Inflammatory macrophage treated with lipopolysaccharide for 4 hours (primary cell): ENCODE measurements around the gene WASF3.

ENCODE experiments used
- DNase-seq: peaks from one replicate; pipeline ENCODE4 v3.0.0-alpha.2; 2020

Gene WASF3

GRCh38 chr13:26646603-26647002 is 89.1 kb downstream of the WASF3 start:
- DNase-seq: no peak

- DNase-seq: no peak
These were observed 93.8 kb downstream of the WASF3 start for GRCh38 chr13:26651234-26651633.

- no peak for DNase-seq
These were observed 95.8 kb downstream of the WASF3 start for GRCh38 chr13:26653310-26653709.

GRCh38 chr13:26653842-26654241 is 96.4 kb downstream of the WASF3 start:
- no peak for DNase-seq

GRCh38 chr13:26656919-26657318 is 99.4 kb downstream of the WASF3 start:
- no peak for DNase-seq

- no peak for DNase-seq
These were observed 101.2 kb downstream of the WASF3 start for GRCh38 chr13:26658448-26659385.

DNA sequence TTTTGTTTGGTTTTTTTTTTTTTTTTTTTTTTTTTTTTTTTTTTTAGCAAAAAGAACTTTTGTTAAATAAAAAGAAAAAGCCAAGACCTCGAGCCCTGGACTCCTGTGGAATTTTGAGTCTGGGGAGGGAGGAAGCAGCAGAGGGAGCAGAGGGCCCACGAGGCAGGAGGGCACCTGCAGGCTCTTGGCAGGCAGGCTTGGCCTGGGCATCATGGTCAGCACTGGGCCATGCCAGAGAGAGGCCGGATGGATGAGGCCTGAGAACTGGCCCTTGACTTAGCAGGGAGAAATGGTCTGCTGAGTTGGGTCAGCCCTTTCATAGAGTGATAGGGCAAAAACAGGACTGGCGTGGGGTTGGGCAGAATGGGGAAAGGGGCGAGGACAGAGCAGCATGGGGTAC is 102.7 kb downstream of the WASF3 start:
- no peak for DNase-seq

DNA sequence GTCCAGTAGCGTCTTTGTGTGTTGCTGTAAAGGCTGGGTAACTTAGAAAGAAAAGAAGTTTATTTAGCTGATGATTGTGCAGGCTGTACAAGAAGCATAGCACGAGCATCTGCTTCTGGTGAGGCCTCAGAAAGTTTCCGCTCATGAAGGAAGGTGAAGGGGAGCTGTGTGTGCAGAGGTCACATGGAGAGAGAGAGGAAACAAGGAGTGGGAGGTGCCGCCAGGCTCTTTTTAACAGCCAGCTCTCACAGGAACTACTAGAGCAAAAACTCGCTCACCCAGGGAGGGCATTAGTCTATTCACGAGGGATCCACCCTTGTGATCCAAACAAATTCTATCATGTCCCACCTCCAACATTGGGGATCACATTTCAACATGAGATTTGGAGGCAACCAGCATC is 103.3 kb downstream of the WASF3 start:
- DNase-seq: no peak

- no peak for DNase-seq
These were observed 106.3 kb downstream of the WASF3 start for GRCh38 chr13:26663791-26664190.

GRCh38 chr13:26664286-26664685 is 106.8 kb downstream of the WASF3 start:
- no peak for DNase-seq

DNA sequence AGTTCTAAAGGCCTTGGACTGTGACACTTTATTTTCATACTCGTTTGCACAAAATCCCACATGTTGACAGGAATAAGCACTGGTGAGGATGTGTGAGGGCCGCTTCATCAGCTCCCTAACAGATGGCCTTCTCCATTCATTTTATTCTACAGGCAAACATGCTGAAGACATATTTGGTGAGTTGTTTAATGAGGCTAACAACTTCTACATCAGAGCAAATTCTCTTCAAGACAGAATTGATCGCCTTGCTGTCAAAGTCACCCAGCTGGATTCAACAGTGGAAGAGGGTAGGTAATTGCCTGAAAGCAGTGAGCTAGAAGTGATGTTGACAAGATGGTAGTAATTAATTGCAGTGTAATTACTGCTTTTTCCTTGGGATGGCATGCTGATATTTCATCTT is 107.4 kb downstream of the WASF3 start:
- no peak for DNase-seq

DNA sequence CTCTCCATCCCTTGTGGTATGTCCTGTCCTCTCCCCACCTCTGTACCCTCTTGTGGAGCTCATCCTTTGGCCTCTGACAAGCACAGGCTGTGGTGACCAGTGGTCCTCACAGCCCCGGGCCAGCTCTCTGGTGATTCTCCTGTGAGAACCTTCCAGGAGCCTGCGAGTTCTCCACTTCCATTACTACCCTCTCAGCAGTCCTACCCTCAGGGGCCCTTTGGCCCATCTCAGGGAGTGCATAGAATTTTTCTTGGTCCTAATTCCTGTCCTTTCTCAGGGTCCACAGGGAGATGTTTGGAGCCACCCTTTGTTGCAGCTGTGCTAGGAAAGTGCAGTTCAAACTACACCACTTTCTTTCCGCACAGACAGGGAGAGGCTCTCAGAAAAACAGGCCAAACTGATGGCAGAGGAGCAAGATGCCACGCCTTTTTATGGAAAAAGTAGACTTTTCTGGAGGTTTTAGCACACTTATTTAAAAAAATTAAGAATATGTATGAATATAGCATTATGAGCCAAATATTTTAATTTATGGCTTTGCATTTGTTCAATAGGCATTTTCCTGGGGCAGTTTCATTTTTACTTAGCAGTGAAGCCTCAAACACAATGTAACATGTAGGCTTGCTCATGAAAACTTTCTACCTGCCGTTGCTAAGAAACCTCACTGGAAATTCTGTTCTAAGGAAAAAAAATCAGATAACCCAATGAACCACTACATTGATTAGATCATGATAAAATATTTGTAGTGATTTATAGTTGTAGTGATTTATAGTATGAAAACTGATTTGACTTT is 111.1 kb downstream of the WASF3 start:
- DNase-seq: no peak

DNA sequence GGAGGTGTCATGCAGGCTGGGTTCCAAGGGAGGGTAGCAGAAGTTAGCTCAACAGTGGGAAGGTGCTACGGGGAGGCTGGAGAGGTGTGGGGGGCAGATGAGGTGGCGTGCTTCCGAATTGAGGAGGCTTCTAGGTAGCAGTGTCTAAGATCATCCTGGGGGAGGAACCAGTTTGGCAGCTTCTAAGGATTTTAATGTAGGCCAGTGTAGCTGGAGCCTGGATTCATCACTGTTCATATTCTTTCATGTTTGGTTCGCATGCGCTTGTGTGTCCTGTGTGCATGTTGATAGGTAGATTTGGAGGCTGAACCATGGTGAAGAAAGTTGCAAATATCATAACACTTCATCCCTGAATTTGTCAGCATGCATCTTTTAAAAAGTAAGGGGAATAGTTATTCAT is 116.4 kb downstream of the WASF3 start:
- DNase-seq: no peak

DNA sequence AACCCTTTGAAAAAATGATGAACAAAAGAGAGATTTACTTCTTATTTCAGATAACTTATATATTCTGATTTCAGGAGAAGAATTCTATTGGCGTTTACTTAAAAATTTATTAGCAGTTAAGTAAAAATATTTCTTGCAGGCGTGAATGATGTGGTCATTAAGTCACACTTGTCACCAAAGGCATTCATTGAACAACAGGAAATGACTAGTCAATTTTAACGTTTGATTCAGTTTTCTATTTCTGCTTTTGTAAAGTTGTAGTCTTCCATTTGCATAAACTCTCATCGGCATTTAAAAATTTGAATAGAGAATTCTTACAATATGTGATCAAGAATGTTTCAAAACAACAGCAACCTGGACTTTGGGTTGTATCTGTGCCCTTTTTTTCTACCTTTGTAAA is 119.7 kb downstream of the WASF3 start:
- peak; percentile 55 for DNase-seq

DNA sequence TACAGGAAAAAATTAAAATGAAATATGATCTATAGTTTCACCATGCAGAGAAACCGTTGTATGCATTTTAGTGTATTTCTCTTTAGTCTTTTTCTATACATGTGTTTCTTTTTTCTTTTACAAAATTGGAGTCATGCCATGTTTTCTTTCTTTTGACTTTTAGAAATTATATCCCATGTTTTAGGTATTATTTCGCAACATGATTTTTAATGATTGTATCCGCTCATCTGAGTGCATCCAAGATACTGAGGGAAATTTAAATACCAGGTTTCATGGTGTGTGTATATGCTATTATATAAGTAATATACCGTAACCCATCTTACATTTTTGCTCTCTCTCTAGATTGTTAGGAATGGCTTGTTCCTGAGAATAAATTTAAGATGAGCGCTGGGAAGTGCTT is 120.8 kb downstream of the WASF3 start:
- DNase-seq: no peak

DNA sequence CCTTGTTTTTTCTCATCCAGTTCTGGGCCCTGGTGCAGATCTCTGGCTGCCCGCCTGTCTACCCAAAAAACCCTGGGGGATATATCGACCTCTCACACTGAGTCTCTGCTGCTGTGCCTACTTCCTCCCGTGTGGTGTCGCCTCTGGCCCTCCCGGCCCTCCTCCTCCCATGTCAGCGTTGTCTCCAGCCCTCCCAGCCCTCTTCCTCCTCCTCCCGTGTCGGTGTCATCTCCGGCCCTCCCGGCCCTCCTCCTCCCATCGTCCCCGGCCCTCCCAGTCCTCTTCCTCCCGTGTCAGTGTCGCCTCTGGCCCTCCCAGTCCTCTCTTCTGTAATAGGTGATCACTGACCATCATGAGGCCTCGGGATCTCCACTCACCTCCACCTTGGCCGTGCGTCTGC is 121.3 kb downstream of the WASF3 start:
- DNase-seq: no peak

GRCh38 chr13:26679411-26680122 is 122.1 kb downstream of the WASF3 start:
- DNase-seq: peak; percentile 58

DNA sequence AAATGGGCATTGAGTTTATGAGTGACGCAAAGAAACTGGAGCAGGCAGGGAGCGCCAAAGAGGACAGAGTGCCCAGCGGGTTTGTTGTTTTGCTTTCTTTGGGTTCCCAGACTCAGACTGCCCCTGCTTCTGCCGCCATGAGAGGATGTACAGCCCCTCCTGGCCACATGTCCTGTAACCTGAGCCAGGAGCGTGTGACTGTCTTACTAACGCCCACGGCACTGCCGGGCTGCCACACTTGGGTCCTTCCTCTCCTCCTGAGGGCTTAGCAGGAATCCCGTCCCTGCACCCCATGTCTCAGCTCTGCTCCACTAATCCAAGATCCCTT is 122.6 kb downstream of the WASF3 start:
- no peak for DNase-seq

DNA sequence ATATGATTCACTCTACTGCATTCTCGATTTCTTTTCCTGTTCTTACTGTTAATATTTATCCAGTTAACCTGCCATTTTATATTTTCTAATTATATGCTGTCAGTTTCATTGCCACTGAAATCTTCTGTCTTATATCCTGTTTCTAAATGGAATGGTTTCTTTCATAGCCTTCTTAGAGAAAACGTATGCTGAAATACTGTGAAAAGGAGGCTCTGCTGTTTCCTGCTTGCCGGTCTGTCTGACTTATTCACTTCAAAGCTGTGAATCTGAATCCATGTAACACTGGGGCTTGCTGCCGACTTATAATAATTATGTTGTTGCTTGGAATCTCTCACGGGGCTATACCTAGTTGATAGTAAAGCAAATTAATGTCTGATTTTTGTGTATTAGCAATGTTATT is 123.1 kb downstream of the WASF3 start:
- no peak for DNase-seq

DNA sequence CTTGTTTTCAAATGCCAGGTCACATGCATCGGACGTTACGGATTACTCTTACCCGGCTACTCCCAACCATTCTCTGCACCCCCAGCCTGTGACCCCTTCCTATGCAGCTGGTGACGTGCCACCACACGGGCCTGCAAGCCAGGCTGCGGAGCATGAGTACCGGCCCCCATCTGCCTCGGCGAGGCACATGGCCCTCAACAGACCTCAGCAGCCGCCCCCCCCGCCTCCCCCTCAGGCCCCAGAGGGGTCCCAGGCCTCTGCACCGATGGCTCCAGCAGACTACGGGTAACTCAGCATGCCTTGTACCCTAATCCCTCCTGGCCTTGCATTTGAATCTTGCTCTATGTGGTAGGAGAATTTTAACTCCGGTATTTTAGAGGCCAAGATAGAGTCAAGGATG is 123.6 kb downstream of the WASF3 start:
- DNase-seq: no peak

DNA sequence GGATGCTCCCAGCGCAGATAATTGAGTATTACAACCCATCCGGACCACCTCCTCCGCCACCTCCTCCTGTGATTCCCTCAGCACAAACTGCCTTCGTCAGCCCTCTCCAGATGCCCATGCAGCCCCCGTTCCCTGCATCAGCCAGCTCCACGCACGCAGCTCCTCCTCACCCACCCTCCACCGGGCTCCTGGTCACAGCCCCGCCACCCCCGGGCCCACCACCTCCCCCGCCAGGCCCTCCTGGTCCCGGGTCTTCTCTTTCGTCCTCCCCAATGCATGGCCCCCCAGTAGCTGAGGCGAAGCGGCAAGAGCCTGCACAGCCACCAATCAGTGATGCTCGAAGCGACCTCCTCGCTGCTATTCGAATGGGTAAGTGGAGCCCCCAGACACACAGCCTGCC is 125.1 kb downstream of the WASF3 start:
- DNase-seq: no peak

DNA sequence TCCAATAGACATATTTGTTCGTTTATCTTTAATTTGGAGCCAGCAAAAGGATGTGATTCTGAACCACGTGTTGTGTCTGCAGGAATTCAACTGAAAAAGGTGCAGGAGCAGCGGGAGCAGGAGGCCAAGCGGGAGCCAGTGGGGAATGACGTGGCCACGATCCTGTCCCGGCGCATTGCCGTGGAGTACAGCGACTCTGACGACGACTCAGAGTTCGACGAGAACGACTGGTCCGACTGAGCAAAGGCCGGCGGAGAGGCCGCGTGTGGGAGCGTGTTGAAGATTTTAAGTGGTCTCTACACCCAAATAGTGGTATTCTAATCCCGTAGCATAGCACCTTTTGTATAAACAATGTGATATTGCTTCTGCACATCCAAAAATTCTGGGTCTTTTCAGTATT is 128.1 kb downstream of the WASF3 start:
- DNase-seq: no peak

DNA sequence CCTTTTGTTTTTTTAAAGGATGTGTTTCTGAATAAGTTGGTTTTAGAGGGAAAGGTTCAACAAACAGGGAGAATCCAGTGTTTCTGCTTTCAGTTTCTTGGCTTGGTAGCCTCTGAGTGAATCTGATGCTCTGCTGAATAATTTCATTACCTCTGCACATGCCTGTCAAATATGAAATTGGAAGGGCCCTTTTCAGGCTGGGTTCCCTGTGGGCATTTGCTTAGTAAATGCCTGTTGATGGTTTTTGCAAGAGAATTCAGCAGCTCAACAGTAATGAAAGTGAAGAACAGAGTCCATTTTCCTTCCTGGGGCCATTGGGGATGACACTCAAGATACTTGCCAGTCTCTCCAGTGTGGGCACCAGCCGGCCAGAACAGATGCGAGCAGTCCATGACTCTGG is 128.8 kb downstream of the WASF3 start:
- DNase-seq: no peak

DNA sequence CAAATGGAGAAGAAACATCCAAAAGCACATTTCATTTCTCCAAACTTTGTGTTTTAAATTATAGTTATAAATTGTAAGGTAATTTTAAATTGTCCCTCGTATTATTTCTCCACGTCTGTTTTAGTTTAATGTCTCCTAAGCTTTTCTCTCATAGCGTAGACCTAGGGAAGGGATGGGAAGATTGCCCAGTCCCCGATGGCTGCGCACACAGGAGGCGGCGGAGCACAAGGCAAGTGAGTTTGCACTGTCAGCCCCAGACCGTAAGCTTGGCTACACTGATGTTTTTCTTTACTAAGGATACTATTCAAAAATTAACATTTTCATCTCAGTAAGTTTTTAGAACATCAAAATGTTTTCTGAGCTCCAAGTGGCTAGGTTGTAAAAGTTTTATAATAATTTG is 130.8 kb downstream of the WASF3 start:
- no peak for DNase-seq
